Measurements from ENCODE around the gene SGMS1. TPM values are rescaled to one million over a fixed set of nuclear protein-coding genes. Genes with fewer than 3 reads are reported as not detected.

The SGMS1 gene
- total RNA-seq, 2 experiments from 2014 or later, result 20.4 to 21.0 TPM

GRCh38 chr10:50563906-50564305 is 59.9 kb downstream of the SGMS1 start:
- DNase-seq, result no peak
- Mint-ChIP-seq H3K27me3 (peaks cover 2% of the 10 kb centered on the region), H3K9me3 (no peaks in the 10 kb centered on the region), H3K36me3 (no peaks in the 10 kb centered on the region), H3K4me1 (peaks cover 7% of the 10 kb centered on the region), H3K4me3 (no peak overlapping the region), H3K27ac (no peak overlapping the region)
- ATAC-seq (ENCODE audit: low read depth), result no peak
- POLR2A ChIA-PET, result no interaction called here

GRCh38 chr10:50561816-50562215 is 61.9 kb downstream of the SGMS1 start:
- DNase-seq (no peak), ATAC-seq (ENCODE audit: low read depth) (no peak)
- Mint-ChIP-seq H3K9me3 (no peaks in the 10 kb centered on the region), H3K4me1 (peaks cover 7% of the 10 kb centered on the region), H3K27me3 (peaks cover 2% of the 10 kb centered on the region), H3K27ac (no peak overlapping the region), H3K36me3 (no peaks in the 10 kb centered on the region), H3K4me3 (no peak overlapping the region)
- POLR2A ChIA-PET, result no interaction called here

- POLR2A ChIA-PET, result no interaction called here
- peaks cover 2% of the 10 kb centered on the region for H3K27me3 Mint-ChIP-seq
- H3K4me1 Mint-ChIP-seq, result peaks cover 12% of the 10 kb centered on the region
- H3K4me3 Mint-ChIP-seq, result no peak overlapping the region
- no peak for ATAC-seq (ENCODE audit: low read depth)
- no peaks in the 10 kb centered on the region for H3K9me3 Mint-ChIP-seq
- no peaks in the 10 kb centered on the region for H3K36me3 Mint-ChIP-seq
- H3K27ac Mint-ChIP-seq, result no peak overlapping the region
- no peak for DNase-seq
These were observed 62.5 kb downstream of the SGMS1 start for GRCh38 chr10:50561266-50561665.

GRCh38 chr10:50560370-50560769 is 63.4 kb downstream of the SGMS1 start:
- H3K36me3 Mint-ChIP-seq, result no peaks in the 10 kb centered on the region
- H3K27me3 Mint-ChIP-seq, result peaks cover 2% of the 10 kb centered on the region
- H3K9me3 Mint-ChIP-seq, result no peaks in the 10 kb centered on the region
- no peak overlapping the region for H3K27ac Mint-ChIP-seq
- DNase-seq, result no peak
- no peak for ATAC-seq (ENCODE audit: low read depth)
- H3K4me1 Mint-ChIP-seq, result peaks cover 17% of the 10 kb centered on the region
- no peak overlapping the region for H3K4me3 Mint-ChIP-seq
- POLR2A ChIA-PET, result no interaction called here

GRCh38 chr10:50558371-50558770 is 65.4 kb downstream of the SGMS1 start:
- Mint-ChIP-seq H3K27me3 (peaks cover 2% of the 10 kb centered on the region), H3K27ac (no peak overlapping the region), H3K36me3 (no peaks in the 10 kb centered on the region), H3K9me3 (no peaks in the 10 kb centered on the region), H3K4me1 (peaks cover 16% of the 10 kb centered on the region), H3K4me3 (no peak overlapping the region)
- POLR2A ChIA-PET, result no interaction called here
- DNase-seq, result no peak
- no peak for ATAC-seq (ENCODE audit: low read depth)

- POLR2A ChIA-PET, result interaction anchor here (1.3 kb wide), 1 partner anchor 67 kb away, joined by 3 read pairs; the partner anchor contains the start of gene SGMS1
- H3K4me3 Mint-ChIP-seq, result no peak overlapping the region
- H3K36me3 Mint-ChIP-seq, result no peaks in the 10 kb centered on the region
- peaks cover 21% of the 10 kb centered on the region for H3K4me1 Mint-ChIP-seq
- H3K27me3 Mint-ChIP-seq, result peaks cover 2% of the 10 kb centered on the region
- no peak overlapping the region for H3K27ac Mint-ChIP-seq
- no peak for ATAC-seq (ENCODE audit: low read depth)
- no peaks in the 10 kb centered on the region for H3K9me3 Mint-ChIP-seq
- no peak for DNase-seq
These were observed 66.5 kb downstream of the SGMS1 start for GRCh38 chr10:50557130-50557682.

- DNase-seq, result no peak
- H3K27me3 Mint-ChIP-seq, result peaks cover 2% of the 10 kb centered on the region
- H3K27ac Mint-ChIP-seq, result no peak overlapping the region
- H3K4me3 Mint-ChIP-seq, result no peak overlapping the region
- H3K9me3 Mint-ChIP-seq, result no peaks in the 10 kb centered on the region
- H3K36me3 Mint-ChIP-seq, result no peaks in the 10 kb centered on the region
- POLR2A ChIA-PET, result interaction anchor here (1.3 kb wide), 1 partner anchor 68 kb away, joined by 3 read pairs; the partner anchor contains the start of gene SGMS1
- peaks cover 17% of the 10 kb centered on the region for H3K4me1 Mint-ChIP-seq
- no peak for ATAC-seq (ENCODE audit: low read depth)
These were observed 67.3 kb downstream of the SGMS1 start for GRCh38 chr10:50556237-50557120.

GRCh38 chr10:50554995-50555568 is 68.7 kb downstream of the SGMS1 start:
- no peak for ATAC-seq (ENCODE audit: low read depth)

GRCh38 chr10:50554376-50554994 is 69.3 kb downstream of the SGMS1 start:
- no peak for ATAC-seq (ENCODE audit: low read depth)
- DNase-seq, result no peak
- Mint-ChIP-seq H3K9me3 (no peaks in the 10 kb centered on the region), H3K4me1 (peaks cover 19% of the 10 kb centered on the region), H3K27ac (no peak overlapping the region), H3K36me3 (peaks cover 3% of the 10 kb centered on the region), H3K4me3 (no peak overlapping the region), H3K27me3 (peaks cover 3% of the 10 kb centered on the region)
- POLR2A ChIA-PET, result no interaction called here

More at GRCh38 chr10:50554995-50555568, 68.7 kb downstream of the SGMS1 start:
- DNase-seq, result no peak
- H3K4me3 Mint-ChIP-seq, result no peak overlapping the region
- peaks cover 19% of the 10 kb centered on the region for H3K4me1 Mint-ChIP-seq
- no peaks in the 10 kb centered on the region for H3K36me3 Mint-ChIP-seq
- H3K27me3 Mint-ChIP-seq, result peaks cover 3% of the 10 kb centered on the region
- POLR2A ChIA-PET, result no interaction called here
- no peaks in the 10 kb centered on the region for H3K9me3 Mint-ChIP-seq
- H3K27ac Mint-ChIP-seq, result no peak overlapping the region

- Mint-ChIP-seq H3K27me3 (peaks cover 1% of the 10 kb centered on the region), H3K27ac (no peak overlapping the region), H3K36me3 (peaks cover 14% of the 10 kb centered on the region), H3K4me1 (peaks cover 23% of the 10 kb centered on the region), H3K9me3 (peaks cover 4% of the 10 kb centered on the region), H3K4me3 (no peak overlapping the region)
- DNase-seq (no peak), ATAC-seq (ENCODE audit: low read depth) (peak; percentile 74)
- POLR2A ChIA-PET, result no interaction called here
These were observed 70.8 kb downstream of the SGMS1 start for GRCh38 chr10:50552771-50553535.

GRCh38 chr10:50552308-50552707 is 71.4 kb downstream of the SGMS1 start:
- Mint-ChIP-seq H3K4me3 (no peak overlapping the region), H3K27me3 (peaks cover 1% of the 10 kb centered on the region), H3K27ac (no peak overlapping the region), H3K4me1 (peaks cover 23% of the 10 kb centered on the region), H3K9me3 (peaks cover 4% of the 10 kb centered on the region), H3K36me3 (peaks cover 20% of the 10 kb centered on the region)
- DNase-seq (no peak), ATAC-seq (ENCODE audit: low read depth) (no peak)
- POLR2A ChIA-PET, result no interaction called here

- no peak for ATAC-seq (ENCODE audit: low read depth)
- peaks cover 24% of the 10 kb centered on the region for H3K36me3 Mint-ChIP-seq
- H3K27ac Mint-ChIP-seq, result no peak overlapping the region
- peaks cover 4% of the 10 kb centered on the region for H3K9me3 Mint-ChIP-seq
- H3K4me1 Mint-ChIP-seq, result peaks cover 23% of the 10 kb centered on the region
- H3K4me3 Mint-ChIP-seq, result no peak overlapping the region
- peaks cover 1% of the 10 kb centered on the region for H3K27me3 Mint-ChIP-seq
- no peak for DNase-seq
- POLR2A ChIA-PET, result no interaction called here
These were observed 71.9 kb downstream of the SGMS1 start for GRCh38 chr10:50551894-50552293.

- Mint-ChIP-seq H3K27me3 (peaks cover 1% of the 10 kb centered on the region), H3K27ac (no peak overlapping the region), H3K4me3 (no peak overlapping the region), H3K4me1 (peaks cover 14% of the 10 kb centered on the region), H3K36me3 (peaks cover 26% of the 10 kb centered on the region), H3K9me3 (peaks cover 4% of the 10 kb centered on the region)
- DNase-seq (no peak), ATAC-seq (ENCODE audit: low read depth) (no peak)
- POLR2A ChIA-PET, result no interaction called here
These were observed 73.4 kb downstream of the SGMS1 start for GRCh38 chr10:50550291-50550839.
